ENCODE results near the gene COQ9. TPM values are rescaled to one million over a fixed set of nuclear protein-coding genes. Genes with fewer than 3 reads are reported as not detected.
"Not testable (repeated sequence)": the region's sequence is repeated elsewhere in the genome, so short reads cannot be mapped to it uniquely, and the experiment has no call there.

The COQ9 gene, protein sequence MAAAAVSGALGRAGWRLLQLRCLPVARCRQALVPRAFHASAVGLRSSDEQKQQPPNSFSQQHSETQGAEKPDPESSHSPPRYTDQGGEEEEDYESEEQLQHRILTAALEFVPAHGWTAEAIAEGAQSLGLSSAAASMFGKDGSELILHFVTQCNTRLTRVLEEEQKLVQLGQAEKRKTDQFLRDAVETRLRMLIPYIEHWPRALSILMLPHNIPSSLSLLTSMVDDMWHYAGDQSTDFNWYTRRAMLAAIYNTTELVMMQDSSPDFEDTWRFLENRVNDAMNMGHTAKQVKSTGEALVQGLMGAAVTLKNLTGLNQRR
- 35.7 TPM for total RNA-seq

- peaks cover 4 to 11% of the 10 kb centered on the region in 2 donors for H3K36me3 ChIP-seq
- peaks cover 0 to 21% of the 10 kb centered on the region in 2 donors for H3K4me1 ChIP-seq
- TF ChIP-seq, protein P1, sequence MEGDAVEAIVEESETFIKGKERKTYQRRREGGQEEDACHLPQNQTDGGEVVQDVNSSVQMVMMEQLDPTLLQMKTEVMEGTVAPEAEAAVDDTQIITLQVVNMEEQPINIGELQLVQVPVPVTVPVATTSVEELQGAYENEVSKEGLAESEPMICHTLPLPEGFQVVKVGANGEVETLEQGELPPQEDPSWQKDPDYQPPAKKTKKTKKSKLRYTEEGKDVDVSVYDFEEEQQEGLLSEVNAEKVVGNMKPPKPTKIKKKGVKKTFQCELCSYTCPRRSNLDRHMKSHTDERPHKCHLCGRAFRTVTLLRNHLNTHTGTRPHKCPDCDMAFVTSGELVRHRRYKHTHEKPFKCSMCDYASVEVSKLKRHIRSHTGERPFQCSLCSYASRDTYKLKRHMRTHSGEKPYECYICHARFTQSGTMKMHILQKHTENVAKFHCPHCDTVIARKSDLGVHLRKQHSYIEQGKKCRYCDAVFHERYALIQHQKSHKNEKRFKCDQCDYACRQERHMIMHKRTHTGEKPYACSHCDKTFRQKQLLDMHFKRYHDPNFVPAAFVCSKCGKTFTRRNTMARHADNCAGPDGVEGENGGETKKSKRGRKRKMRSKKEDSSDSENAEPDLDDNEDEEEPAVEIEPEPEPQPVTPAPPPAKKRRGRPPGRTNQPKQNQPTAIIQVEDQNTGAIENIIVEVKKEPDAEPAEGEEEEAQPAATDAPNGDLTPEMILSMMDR (IDR thresholded peaks at IDR 0.05): no peak
- peak; percentile 76 to 96 for DNase-seq (ENCODE audit: low spot score in 2 of 2)
- H3K9me3 ChIP-seq: no peaks in the 10 kb centered on the region
- intact Hi-C loops (cut with DNase I): loop anchor here (1.0 to 10.0 kb wide), 5 partner anchors 15 to 287 kb away; partner anchors contain the start of genes CCDC102A, DOK4, KATNB1 and POLR2C
- peak within 1 kb of the TSS; percentile 86 to 87 for H3K27ac ChIP-seq
- H3K27me3 ChIP-seq: no peaks in the 10 kb centered on the region
- peak within 1 kb of the TSS; percentile 90 to 95 for H3K4me3 ChIP-seq
Observed at GRCh38 chr16:57447186-57447962, at the start of gene COQ9, which contains the start of gene CIAPIN1. TSS of gene COQ9 (plus strand) at chr16:57447479. CDS start at chr16:57447506, 27 bp downstream. TSS of gene CIAPIN1 (minus strand) at chr16:57447385. CDS start at chr16:57440928, 6,457 bp downstream.

DNA sequence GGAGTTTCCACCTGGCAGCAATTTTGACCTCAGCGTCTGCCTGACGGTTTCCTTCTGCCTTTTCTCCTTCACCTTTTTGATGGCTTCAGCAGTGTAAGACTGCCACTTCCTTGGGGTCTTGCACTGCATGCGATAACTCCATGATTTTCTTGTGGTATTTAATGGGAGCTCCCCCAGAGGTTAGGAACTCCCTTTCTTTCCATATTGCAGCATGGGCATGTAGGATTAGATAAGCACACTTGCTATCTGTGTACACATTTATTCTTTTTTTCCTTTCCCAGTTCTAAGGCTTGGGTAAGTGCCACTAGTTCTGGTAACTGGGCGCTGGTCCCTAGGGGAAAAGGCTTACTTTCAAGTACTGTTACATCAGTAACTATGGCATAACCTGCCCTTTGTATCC, 49.8 kb upstream of the COQ9 start:
- H3K4me3 ChIP-seq; intact Hi-C loops (cut with DNase I); H3K27me3 ChIP-seq; H3K4me1 ChIP-seq; H3K9me3 ChIP-seq; H3K27ac ChIP-seq; DNase-seq (ENCODE audit: low spot score in 2 of 2); H3K36me3 ChIP-seq: not testable (repeated sequence)

GRCh38 chr16:57401943-57402640, 45.2 kb upstream of the COQ9 start:
- intact Hi-C loops (cut with DNase I): no loop called here
- no peaks in the 10 kb centered on the region for H3K27me3 ChIP-seq
- H3K27ac ChIP-seq: no peak overlapping the region
- no peak overlapping the region for H3K4me3 ChIP-seq
- TF ChIP-seq, protein P1 (IDR thresholded peaks at IDR 0.05): no peak
- H3K36me3 ChIP-seq: no peaks in the 10 kb centered on the region
- no peaks in the 10 kb centered on the region for H3K9me3 ChIP-seq
- DNase-seq (ENCODE audit: low spot score in 2 of 2): no peak
- H3K4me1 ChIP-seq: no peaks in the 10 kb centered on the region

- intact Hi-C loops (cut with DNase I): no loop called here
- Histone ChIP-seq H3K9me3 (no peaks in the 10 kb centered on the region), H3K27ac (no peak within 1 kb of the TSS), H3K4me1 (no peaks in the 10 kb centered on the region), H3K27me3 (no peaks in the 10 kb centered on the region), H3K36me3 (no peaks in the 10 kb centered on the region), H3K4me3 (no peak within 1 kb of the TSS)
- no peak for DNase-seq (ENCODE audit: low spot score in 2 of 2)
- TF ChIP-seq, protein P1 (IDR thresholded peaks at IDR 0.05): no peak
Observed at GRCh38 chr16:57403965-57404817, 43.1 kb upstream of the COQ9 start, which contains the start of gene CCL17. TSS of gene CCL17 (plus strand) at chr16:57404767. CDS start at chr16:57413933, 9,166 bp downstream.

DNA sequence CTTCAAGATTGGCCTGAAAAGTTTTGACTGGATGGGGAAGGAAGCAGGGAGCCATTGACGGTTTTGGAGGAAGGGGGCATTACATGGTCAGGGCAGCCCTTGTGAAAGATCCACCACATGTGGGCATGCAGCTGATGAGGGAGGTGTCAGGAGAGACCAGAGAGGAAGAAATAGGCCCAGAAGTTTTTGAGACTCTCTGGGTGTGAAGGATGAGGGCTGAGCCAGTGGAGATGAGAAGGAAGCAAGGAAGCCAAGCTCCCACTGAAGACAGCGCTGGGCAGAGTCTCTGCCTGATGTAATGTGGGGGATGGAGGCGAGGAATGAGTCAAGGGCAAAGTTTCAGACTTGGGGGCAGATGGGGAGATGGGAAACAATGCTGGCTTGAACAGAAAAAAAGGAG, 42.2 kb upstream of the COQ9 start:
- no peaks in the 10 kb centered on the region for H3K27me3 ChIP-seq
- H3K4me1 ChIP-seq: no peaks in the 10 kb centered on the region
- intact Hi-C loops (cut with DNase I): no loop called here
- no peak overlapping the region for H3K27ac ChIP-seq
- H3K36me3 ChIP-seq: no peaks in the 10 kb centered on the region
- no peaks in the 10 kb centered on the region for H3K9me3 ChIP-seq
- DNase-seq (ENCODE audit: low spot score in 2 of 2): no peak
- TF ChIP-seq, protein P1 (IDR thresholded peaks at IDR 0.05): no peak
- no peak overlapping the region for H3K4me3 ChIP-seq

Data from ascending aorta (tissue), 2 donors.